ENCODE data around the gene LOXL1. TPM values are rescaled to one million over a fixed set of nuclear protein-coding genes. Genes with fewer than 3 reads are reported as not detected.

Gene LOXL1
- total and polyA plus RNA-seq, 9 of the 15 experiments (the other 6 are each of a cell fraction or from before 2014, with no cell fraction given), result 0.14 TPM; not detected in 8

- TF ChIP-seq CXXC5 (CRISPR knock-in tag; IDR thresholded peaks at IDR 0.05) (peak; percentile 60), TBP (optimal IDR thresholded peaks at IDR 0.05; ENCODE audit: low read depth, low read length) (no peak), AFF1 (IDR thresholded peaks at IDR 0.05; ENCODE audit: low read depth in 1 of 2, partially characterized antibody in 2 of 2) (no peak), GTF2E2 (tag; IDR thresholded peaks at IDR 0.05) (no peak), ZNF398 (CRISPR knock-in tag; IDR thresholded peaks at IDR 0.05) (no peak), TFAM (CRISPR knock-in tag; conservative IDR thresholded peaks at IDR 0.05) (no peak), MED1 (CRISPR knock-in tag; IDR thresholded peaks at IDR 0.05; ENCODE audit: borderline replicate concordance) (no peak)
Measured at GRCh38 chr15:73950831-73951561, 24.7 kb downstream of the LOXL1 start (continued).

Data from K562 (cell line).